Skeletal muscle satellite cell (primary cell): Measurements from ENCODE around the gene VHLL.

ENCODE experiments used
- H3K27me3 ChIP-seq: 2 replicates; pipeline ENCODE4 v1.7.0; 2013; ENCODE audit warnings: low read length; ENCODE audit not compliant: control insufficient read depth, insufficient read depth
- H3K36me3 ChIP-seq: 2 replicates; pipeline ENCODE4 v1.7.0; 2013; ENCODE audit warnings: mild to moderate bottlenecking, control low read depth, low read length; ENCODE audit not compliant: insufficient read depth
- H3K4me1 ChIP-seq: 2 replicates; pipeline ENCODE4 v1.7.0; 2013; ENCODE audit warnings: low read length; ENCODE audit not compliant: control insufficient read depth, insufficient read depth
- H3K4me2 ChIP-seq: 2 replicates; pipeline ENCODE4 v1.7.0; 2013; ENCODE audit warnings: mild to moderate bottlenecking, low read length
- H3K4me3 ChIP-seq: 2 replicates; pipeline ENCODE4 v1.7.0; 2013; ENCODE audit warnings: low read length
- H3K9ac ChIP-seq: 2 replicates; pipeline ENCODE4 v1.7.0; 2013; ENCODE audit warnings: mild to moderate bottlenecking, low read depth, low read length, moderate library complexity
- H3K9me3 ChIP-seq: replicated peaks from 2 replicates; pipeline ENCODE4 v1.7.0; 2013; ENCODE audit warnings: mild to moderate bottlenecking, control low read depth, low read length

VHLL gene

DNA sequence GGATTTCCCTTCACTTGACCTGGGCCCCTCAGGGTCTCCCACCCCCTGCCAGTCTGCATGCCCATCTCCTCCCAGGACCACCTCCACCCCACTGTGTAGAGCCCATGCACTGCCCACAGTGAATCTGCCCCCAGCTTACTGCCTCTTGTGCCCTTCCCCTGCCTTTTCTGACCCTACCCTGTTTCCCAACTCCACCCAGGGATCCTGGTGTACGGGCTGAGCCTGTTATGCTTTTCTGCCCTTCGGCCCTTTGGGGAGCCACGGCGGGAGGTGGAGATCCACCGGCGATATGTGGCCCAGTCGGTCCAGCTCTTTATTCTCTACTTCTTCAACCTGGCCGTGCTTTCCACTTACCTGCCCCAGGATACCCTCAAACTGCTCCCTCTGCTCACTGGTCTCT, 13.0 kb downstream of the VHLL start:
- no peaks in the 10 kb centered on the region for H3K27me3 ChIP-seq
- H3K4me1 ChIP-seq = peaks cover 31% of the 10 kb centered on the region
- H3K9me3 ChIP-seq = no peaks in the 10 kb centered on the region
- H3K4me2 ChIP-seq = no peak overlapping the region
- no peaks in the 10 kb centered on the region for H3K36me3 ChIP-seq
- H3K9ac ChIP-seq = no peak overlapping the region
- H3K4me3 ChIP-seq = no peak overlapping the region

DNA sequence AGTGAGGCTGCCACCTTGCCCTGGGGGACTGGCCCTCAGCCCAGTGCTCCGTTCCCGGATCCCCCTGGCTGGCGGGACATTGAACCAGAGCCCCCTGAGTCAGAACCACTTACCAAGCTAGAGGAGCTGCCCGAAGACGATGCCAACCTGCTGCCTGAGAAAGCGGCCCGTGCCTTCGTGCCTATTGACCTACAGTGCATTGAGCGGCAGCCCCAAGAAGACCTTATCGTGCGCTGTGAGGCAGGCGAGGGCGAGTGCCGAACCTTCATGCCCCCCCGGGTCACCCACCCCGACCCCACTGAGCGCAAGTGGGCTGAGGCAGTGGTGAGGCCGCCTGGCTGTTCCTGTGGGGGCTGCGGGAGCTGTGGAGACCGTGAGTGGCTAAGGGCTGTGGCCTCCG, 13.7 kb downstream of the VHLL start:
- Histone ChIP-seq H3K4me1 (peaks cover 34% of the 10 kb centered on the region), H3K36me3 (no peaks in the 10 kb centered on the region), H3K4me3 (no peak overlapping the region)

DNA sequence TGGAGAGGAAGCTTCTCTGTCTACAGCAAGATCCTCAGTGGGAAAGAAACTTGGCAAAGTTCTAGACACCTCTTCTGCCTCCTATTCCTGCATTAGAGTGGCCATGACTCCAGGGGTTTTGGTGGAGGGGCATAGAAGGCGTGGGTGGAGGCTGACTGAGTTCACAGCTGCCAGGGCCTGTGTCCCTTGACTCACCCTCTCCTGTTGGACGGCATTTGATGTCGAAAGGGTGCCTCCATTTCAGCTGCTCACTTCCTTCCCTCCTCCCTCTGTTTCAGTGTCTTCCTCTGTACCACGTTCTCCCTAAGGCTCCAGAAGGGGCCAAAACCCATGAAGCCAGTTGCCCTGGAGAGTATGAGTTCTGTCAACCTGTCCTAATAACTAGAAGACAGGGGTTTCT, 14.3 kb downstream of the VHLL start:
- Histone ChIP-seq H3K36me3 (no peaks in the 10 kb centered on the region), H3K4me3 (no peak overlapping the region), H3K9ac (no peak overlapping the region), H3K4me1 (peaks cover 34% of the 10 kb centered on the region), H3K4me2 (no peak overlapping the region), H3K27me3 (no peaks in the 10 kb centered on the region), H3K9me3 (no peaks in the 10 kb centered on the region)

More for the DNA sequence above, 13.7 kb downstream of the VHLL start:
- Histone ChIP-seq H3K9me3 (no peaks in the 10 kb centered on the region), H3K27me3 (no peaks in the 10 kb centered on the region), H3K4me2 (no peak overlapping the region), H3K9ac (no peak overlapping the region)

DNA sequence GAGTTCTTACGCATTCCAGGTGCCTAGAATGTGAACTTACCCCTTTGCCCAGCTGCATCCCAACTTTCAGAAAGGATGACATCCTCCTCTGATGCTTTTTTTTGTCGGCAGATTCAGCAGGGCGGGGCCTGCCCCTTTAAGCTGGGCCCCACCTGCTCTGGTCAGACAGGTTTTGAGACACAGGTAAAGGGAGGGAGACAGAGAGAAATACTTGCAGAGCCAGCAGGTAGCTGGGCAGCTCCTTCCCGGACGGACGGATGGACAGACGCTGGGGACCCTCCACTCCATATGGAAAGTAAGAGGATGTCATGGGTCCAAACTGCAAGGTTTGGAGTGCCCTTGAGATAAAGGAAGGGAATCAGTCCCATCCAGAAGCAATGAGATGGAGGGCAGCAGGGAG, 15.0 kb downstream of the VHLL start, which contains the start of gene TMEM79:
TMEM79 (plus strand) TSS at position 214 of the 400 bp plus-strand sequence. CDS start 902 bp downstream, outside the sequence.
- H3K9me3 ChIP-seq = no peaks in the 10 kb centered on the region
- H3K9ac ChIP-seq = peak within 1 kb of the TSS; percentile 96
- peaks cover 34% of the 10 kb centered on the region for H3K4me1 ChIP-seq
- H3K4me2 ChIP-seq = peak within 1 kb of the TSS; percentile 94
- H3K4me3 ChIP-seq = peak within 1 kb of the TSS; percentile 97
- H3K27me3 ChIP-seq = no peaks in the 10 kb centered on the region
- peaks cover 2% of the 10 kb centered on the region for H3K36me3 ChIP-seq

DNA sequence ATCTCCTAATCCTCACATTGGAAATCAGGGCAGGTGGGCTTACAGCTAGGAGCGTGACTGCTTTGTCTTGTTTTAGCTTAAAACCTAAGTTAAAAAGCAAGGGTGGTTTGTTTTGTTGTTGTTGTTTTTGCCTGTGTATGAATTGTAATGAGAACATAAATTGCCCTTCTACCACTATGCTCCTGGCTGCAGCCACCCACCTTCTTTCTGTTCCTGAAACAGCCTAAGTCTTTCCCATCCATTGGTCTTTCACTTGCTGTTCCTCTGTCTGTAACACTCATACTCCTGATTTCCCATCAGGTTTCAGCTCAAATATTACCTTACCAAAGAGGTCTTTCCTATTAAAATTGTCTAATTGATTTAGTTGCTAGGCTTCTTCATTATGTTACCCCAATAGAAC, 15.6 kb downstream of the VHLL start:
- no peaks in the 10 kb centered on the region for H3K9me3 ChIP-seq
- H3K36me3 ChIP-seq = peaks cover 8% of the 10 kb centered on the region
- H3K9ac ChIP-seq = peak overlapping the region; percentile 96
- H3K27me3 ChIP-seq = no peaks in the 10 kb centered on the region
- peak overlapping the region; percentile 97 for H3K4me3 ChIP-seq
- H3K4me1 ChIP-seq = peaks cover 34% of the 10 kb centered on the region
- peak overlapping the region; percentile 94 for H3K4me2 ChIP-seq

DNA sequence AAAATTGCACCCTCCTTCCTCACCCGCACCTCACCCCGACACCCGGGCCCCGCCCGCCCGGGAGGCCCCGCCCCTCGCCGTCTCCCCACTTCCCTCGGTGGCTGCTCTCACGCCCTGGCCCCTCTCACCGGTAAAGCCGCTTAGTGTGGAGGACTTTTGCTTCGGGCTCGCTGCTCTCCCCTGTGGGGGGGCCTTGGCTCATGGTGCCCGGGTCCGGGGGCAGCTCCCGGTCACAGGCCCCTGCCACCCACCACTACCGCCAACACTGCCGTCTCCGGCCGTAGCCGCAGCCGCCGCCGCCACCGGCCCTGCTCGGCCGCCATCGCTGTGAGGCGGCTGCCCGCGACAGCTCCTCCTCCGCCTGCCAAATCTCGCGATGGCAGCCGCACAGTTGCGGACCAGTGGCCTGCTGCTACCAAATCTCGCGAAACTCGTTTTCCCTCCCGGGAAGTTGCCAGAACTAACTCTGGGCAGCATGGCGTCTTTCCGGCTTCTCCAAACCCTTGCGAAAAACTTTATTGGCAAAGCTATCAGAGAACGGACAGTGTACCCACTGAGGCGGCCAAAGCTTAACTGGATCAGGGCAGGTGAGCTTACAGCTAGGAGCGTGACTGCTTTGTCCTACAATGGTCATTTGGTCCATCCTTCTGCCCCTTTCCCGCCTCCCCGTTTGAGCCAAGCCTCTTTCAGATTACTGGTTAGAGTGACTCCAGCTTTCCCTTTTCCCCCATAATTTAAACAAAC, 16.5 kb downstream of the VHLL start, which contains the start of gene SMG5:
SMG5 (minus strand) TSS at position 347 of the 744 bp plus-strand sequence; CDS start at position 202, 145 bp downstream.
- H3K4me2 ChIP-seq = peak within 1 kb of the TSS; percentile 94
- H3K9ac ChIP-seq = peak within 1 kb of the TSS; percentile 96
- no peaks in the 10 kb centered on the region for H3K9me3 ChIP-seq
- H3K27me3 ChIP-seq = no peaks in the 10 kb centered on the region
- H3K4me1 ChIP-seq = peaks cover 34% of the 10 kb centered on the region
- peaks cover 17% of the 10 kb centered on the region for H3K36me3 ChIP-seq
- peak within 1 kb of the TSS; percentile 97 for H3K4me3 ChIP-seq

DNA sequence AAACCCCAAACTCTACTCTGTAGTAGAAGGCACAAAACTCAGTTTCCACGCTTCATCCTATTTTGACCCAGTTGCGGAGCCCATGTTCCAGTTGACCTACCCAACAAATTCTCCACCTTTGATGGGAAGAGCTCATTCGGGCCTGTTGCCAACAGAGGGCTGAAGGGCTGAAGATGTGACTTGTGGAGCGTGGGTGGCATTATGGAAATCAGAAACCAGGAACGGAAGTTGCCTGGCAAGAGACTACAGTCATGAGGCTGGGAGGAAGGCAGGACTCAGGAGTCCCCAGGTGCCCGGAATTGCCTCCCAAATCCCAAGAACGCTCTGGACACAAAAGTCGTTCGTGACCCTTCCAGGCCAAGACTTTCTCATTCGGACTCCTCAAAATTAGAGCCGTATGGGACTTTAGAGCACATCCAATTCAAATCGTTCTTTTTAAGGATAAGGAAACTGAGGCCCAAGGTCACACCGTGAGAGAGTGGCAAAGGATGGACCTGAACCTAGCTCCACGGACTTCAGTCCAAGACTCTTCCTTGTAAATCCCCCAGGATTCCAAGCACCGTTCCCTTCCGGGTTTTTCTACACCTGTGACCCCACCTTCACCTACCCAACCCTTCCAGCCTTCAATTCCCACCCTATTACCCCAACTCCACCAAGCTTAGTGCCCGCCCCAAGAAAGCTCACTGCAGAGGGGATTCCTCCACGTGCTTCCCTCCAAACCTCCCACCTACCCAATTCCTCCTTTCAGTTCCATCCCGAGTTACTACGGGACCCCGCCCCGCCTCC, 17.2 kb downstream of the VHLL start:
- peak overlapping the region; percentile 94 for H3K4me2 ChIP-seq
- H3K27me3 ChIP-seq = no peaks in the 10 kb centered on the region
- H3K4me3 ChIP-seq = peak overlapping the region; percentile 97
- H3K9me3 ChIP-seq = no peaks in the 10 kb centered on the region
- H3K9ac ChIP-seq = peak overlapping the region; percentile 96
- H3K4me1 ChIP-seq = peaks cover 34% of the 10 kb centered on the region
- H3K36me3 ChIP-seq = peaks cover 23% of the 10 kb centered on the region

DNA sequence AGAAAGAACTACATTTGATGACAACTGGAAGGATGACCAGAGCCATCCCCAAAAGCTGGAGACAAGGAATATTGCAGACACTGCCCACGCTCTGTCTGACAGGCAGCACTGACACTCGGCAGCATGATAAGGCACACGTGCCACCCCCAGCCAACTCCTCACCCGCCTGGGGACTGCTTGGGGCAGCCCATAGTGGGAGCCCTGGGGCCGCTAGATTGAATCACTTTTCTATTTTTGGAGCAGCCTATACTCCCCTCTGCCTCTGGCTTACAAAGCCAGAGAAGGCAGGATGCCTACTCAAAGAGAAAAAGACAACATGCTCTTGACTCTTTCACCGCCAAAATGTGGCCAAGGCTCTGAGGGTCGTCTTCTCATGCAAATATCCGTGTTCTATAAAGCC, 17.8 kb downstream of the VHLL start:
- Histone ChIP-seq H3K9me3 (no peaks in the 10 kb centered on the region), H3K36me3 (peaks cover 29% of the 10 kb centered on the region), H3K4me2 (peak overlapping the region; percentile 94), H3K9ac (peak overlapping the region; percentile 96), H3K4me1 (peaks cover 34% of the 10 kb centered on the region), H3K27me3 (no peaks in the 10 kb centered on the region), H3K4me3 (peak overlapping the region; percentile 97)

DNA sequence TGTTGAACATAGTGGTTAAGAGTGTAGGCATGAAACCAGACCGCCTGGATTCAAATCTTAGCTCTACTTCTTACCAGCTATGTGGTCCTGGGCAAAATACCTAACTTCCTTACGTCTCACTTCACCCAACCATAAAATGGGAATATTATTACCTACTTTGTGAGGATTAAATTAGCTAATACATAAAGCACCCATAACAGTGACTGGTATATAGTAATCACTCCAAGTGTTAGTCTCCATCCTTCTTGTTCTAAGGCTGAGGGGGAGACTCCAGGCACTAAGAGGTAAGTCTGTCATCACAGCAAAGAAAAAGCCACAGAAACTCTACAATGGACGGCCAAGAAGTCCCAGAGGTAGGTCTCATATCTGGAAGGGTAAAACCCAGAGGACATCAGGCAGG, 19.3 kb downstream of the VHLL start:
- H3K36me3 ChIP-seq = peaks cover 40% of the 10 kb centered on the region
- peaks cover 28% of the 10 kb centered on the region for H3K4me1 ChIP-seq
- no peak overlapping the region for H3K4me3 ChIP-seq
- H3K9ac ChIP-seq = no peak overlapping the region
- H3K4me2 ChIP-seq = no peak overlapping the region
- H3K27me3 ChIP-seq = no peaks in the 10 kb centered on the region
- H3K9me3 ChIP-seq = no peaks in the 10 kb centered on the region

DNA sequence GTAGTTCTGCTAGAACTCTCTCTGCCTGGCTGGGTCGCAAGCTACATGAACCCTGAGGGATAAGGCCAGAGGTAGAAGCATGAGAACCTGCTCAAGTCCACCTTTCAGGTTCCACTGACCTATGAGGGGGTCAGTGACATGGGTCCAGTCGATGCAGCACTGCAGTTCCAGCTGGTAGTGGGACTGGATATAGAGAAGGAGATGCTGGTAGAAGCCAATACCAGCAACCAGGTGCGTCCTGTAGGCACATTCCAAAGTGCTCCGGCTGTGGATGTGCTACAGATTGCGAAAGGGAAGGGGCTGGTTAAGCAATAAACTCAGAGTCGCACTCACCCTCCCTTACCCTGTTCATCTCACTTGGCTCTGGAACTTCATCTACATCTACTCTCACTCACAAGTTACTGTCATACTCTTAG, 22.1 kb downstream of the VHLL start:
- no peak overlapping the region for H3K4me2 ChIP-seq
- H3K4me3 ChIP-seq = no peak overlapping the region
- peaks cover 13% of the 10 kb centered on the region for H3K4me1 ChIP-seq
- H3K36me3 ChIP-seq = peaks cover 66% of the 10 kb centered on the region
- no peaks in the 10 kb centered on the region for H3K27me3 ChIP-seq
- no peaks in the 10 kb centered on the region for H3K9me3 ChIP-seq
- no peak overlapping the region for H3K9ac ChIP-seq

DNA sequence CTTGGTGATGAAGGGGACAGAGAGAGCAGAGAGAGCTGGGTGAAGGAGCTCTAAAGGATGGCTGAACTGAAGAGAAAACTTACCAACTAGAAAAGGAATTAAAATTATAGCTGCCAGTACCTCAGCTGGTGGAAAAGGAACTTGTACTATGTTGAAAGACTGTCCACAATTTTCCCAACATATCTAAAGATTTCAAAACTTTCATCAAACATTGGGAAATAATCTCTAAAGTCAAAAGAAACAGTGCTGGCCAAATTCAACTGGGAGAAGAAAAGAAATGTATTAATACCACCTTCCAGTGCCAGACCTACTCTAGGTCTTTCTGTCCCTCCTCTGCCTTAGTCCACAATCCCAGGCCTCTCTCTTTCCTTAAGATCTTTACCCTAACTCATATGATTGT, 22.6 kb downstream of the VHLL start:
- Histone ChIP-seq H3K4me2 (no peak overlapping the region), H3K9ac (no peak overlapping the region), H3K36me3 (peaks cover 71% of the 10 kb centered on the region), H3K27me3 (no peaks in the 10 kb centered on the region), H3K4me3 (no peak overlapping the region), H3K4me1 (peaks cover 9% of the 10 kb centered on the region), H3K9me3 (no peaks in the 10 kb centered on the region)
